Right lobe of liver (tissue), 6 donors: ENCODE results near the gene TRAF3. TPM values are rescaled to one million over a fixed set of nuclear protein-coding genes. Genes with fewer than 3 reads are reported as not detected.
A peak's percentile ranks its signal among the peaks of the same experiment; 100 is the strongest.

Experiments used
- ATAC-seq, 4 donors: fragments of 200-7000 bp; cut with Tn5 transposase; one replicate each; pipeline ENCODE4 v1.9.1; 2020; ENCODE audit warnings: mild to moderate bottlenecking in 4 of 4, moderate library complexity in 4 of 4
- DNase-seq, 3 donors: peaks; one replicate each; pipeline ENCODE4 v3.0.0-alpha.2; 2020
- H3K27ac ChIP-seq, 3 donors: fragments of 200-600 bp; one replicate each; pipeline ENCODE4 v1.8.0; 2022
- H3K27me3 ChIP-seq, 2 donors: fragments of 200-600 bp; one replicate each; pipeline ENCODE4 v1.8.0; 2022
- H3K36me3 ChIP-seq, 4 donors: fragments of 200-600 bp; sonication (generic) in 1 of 4; one replicate each; pipeline versions ENCODE4 v1.5.1 to v1.8.0; 2017 to 2022; ENCODE audit warnings: control low read depth in 1 of 4
- H3K4me1 ChIP-seq, 4 donors: fragments of 200-600 bp; sonication (generic) in 1 of 4; one replicate each; pipeline versions ENCODE4 v1.5.1 to v1.8.0; 2017 to 2022; ENCODE audit warnings: control low read depth in 1 of 4
- H3K4me3 ChIP-seq, 3 donors: fragments of 200-600 bp; one replicate each; pipeline ENCODE4 v1.8.0; 2022
- H3K9me3 ChIP-seq, 4 donors: fragments of 200-600 bp; sonication (generic) in 1 of 4; one replicate each; pipeline versions ENCODE4 v1.5.1 to v1.8.0; 2017 to 2022; ENCODE audit warnings: control low read depth in 1 of 4
- POLR2A ChIP-seq: fragments of 450-650 bp; IDR thresholded peaks from one replicate; pipeline ENCODE4 v1.6.1; 2017; ENCODE audit warnings: antibody characterized with exemption, mild to moderate bottlenecking
- WGBS: methylation state at CpG from one replicate; pipeline ENCODE4 v1.1.6; 2018; ENCODE audit warnings: low coverage, low lambda C conversion rate; ENCODE audit not compliant: insufficient coverage; ENCODE audit errors: missing lambda C conversion rate; 5-methylcytosine and 5-hydroxymethylcytosine counted together
- intact Hi-C, 2 donors: fragments of 100-400 bp; cut with DNase I; formaldehyde crosslinking; loops; one replicate each; pipeline versions ENCODE4 v1.11.2 to v1.14.1; 2022
- total RNA-seq, 6 experiments: library from RNA; depleted of rRNA in 2 of 6; stranded (reverse); fragments of >200 nt in 2 of 6; fragmentation: NEBNext Ultra II Directional in 3 of 6; extraction: Animal tissue kit (Norgen Biotek cat#: 25700) in 3 of 6; gene quantifications; one replicate each; pipeline versions ENCODE4 v1.1.0 to v1.2.4, GENCODE V29; 2016 to 2023
- TF ChIP-seq, protein P1 (sequence below), 4 donors: fragments of 200-600 bp in 3 of 4; fragments of 450-650 bp in 1 of 4; IDR thresholded peaks; one replicate each; pipeline versions ENCODE4 v1.5.1 to v1.8.0; 2016 to 2022; ENCODE audit warnings: antibody characterized with exemption in 4 of 4, mild to moderate bottlenecking in 2 of 4
- donor health status: DM: no; HTN: yes; CAD: no.
- donor health status: DM: no; HTN: no; CAD: no.
- donor health status: DM: no; HTN: no; CAD: no.
- donor health status: DM: no; HTN: yes; CAD: no.
- donor health status: DM: no; HTN: yes; CAD: no.

Gene TRAF3
- total RNA-seq, 6 experiments from 2014 or later = 5.6 to 10.5 (median 8.3) TPM

GRCh38 chr14:102929241-102930137 is 152.2 kb downstream of the TRAF3 start:
- intact Hi-C loops = no loop called here
- DNase-seq (peak in 2 of 3 donors; percentile 21 to 53), ATAC-seq (no peak)
- Histone ChIP-seq H3K36me3 (no peaks in the 10 kb centered on the region), H3K27me3 (no peaks in the 10 kb centered on the region), H3K4me3 (peak overlapping the region in 2 of 3 donors; percentile 19 to 25), H3K9me3 (no peaks in the 10 kb centered on the region), H3K4me1 (peaks cover 0 to 26% (median 6%) of the 10 kb centered on the region in 4 donors), H3K27ac (no peak overlapping the region)
- 17% methylated on average over 23 of the region's 94 CpGs for WGBS
- TF ChIP-seq POLR2A = no peak
- TF ChIP-seq, protein P1, sequence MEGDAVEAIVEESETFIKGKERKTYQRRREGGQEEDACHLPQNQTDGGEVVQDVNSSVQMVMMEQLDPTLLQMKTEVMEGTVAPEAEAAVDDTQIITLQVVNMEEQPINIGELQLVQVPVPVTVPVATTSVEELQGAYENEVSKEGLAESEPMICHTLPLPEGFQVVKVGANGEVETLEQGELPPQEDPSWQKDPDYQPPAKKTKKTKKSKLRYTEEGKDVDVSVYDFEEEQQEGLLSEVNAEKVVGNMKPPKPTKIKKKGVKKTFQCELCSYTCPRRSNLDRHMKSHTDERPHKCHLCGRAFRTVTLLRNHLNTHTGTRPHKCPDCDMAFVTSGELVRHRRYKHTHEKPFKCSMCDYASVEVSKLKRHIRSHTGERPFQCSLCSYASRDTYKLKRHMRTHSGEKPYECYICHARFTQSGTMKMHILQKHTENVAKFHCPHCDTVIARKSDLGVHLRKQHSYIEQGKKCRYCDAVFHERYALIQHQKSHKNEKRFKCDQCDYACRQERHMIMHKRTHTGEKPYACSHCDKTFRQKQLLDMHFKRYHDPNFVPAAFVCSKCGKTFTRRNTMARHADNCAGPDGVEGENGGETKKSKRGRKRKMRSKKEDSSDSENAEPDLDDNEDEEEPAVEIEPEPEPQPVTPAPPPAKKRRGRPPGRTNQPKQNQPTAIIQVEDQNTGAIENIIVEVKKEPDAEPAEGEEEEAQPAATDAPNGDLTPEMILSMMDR (IDR thresholded peaks at IDR 0.05) = no peak

DNA sequence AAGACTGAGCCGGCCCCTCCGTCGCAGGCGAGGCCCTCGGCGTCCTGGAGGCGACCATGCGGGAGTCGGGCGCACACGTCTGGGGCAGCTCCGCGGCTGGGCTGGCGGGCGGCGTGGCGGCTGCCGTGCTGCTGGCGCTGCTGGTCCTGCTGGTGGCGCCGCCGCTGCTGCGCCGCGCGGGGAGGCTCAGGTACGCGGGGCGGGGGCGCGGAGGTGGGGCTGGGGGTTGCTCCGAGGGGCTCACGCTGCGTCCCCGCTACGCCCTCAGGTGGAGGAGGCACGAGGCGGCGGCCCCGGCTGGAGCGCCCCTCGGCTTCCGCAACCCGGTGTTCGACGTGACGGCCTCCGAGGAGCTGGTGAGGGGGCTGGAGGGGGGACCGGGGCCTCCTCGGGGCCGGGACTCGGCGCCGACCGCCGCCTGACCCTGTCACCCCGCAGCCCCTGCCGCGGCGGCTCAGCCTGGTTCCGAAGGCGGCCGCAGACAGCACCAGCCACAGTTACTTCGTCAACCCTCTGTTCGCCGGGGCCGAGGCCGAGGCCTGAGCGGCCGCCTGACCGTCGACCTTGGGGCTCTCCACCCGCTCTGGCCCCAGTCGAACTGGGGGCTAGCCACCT is 153.0 kb downstream of the TRAF3 start:
- Histone ChIP-seq H3K27ac (no peak overlapping the region), H3K4me3 (no peak overlapping the region), H3K27me3 (no peaks in the 10 kb centered on the region), H3K4me1 (peaks cover 0 to 26% (median 6%) of the 10 kb centered on the region in 4 donors), H3K36me3 (no peaks in the 10 kb centered on the region), H3K9me3 (no peaks in the 10 kb centered on the region)
- no peak for ATAC-seq
- TF ChIP-seq, protein P1 (IDR thresholded peaks at IDR 0.05) = no peak
- no peak for TF ChIP-seq POLR2A
- intact Hi-C loops = no loop called here
- peak in 2 of 3 donors; percentile 19 to 44 for DNase-seq
- WGBS = 23% methylated on average over 4 of the region's 74 CpGs

DNA sequence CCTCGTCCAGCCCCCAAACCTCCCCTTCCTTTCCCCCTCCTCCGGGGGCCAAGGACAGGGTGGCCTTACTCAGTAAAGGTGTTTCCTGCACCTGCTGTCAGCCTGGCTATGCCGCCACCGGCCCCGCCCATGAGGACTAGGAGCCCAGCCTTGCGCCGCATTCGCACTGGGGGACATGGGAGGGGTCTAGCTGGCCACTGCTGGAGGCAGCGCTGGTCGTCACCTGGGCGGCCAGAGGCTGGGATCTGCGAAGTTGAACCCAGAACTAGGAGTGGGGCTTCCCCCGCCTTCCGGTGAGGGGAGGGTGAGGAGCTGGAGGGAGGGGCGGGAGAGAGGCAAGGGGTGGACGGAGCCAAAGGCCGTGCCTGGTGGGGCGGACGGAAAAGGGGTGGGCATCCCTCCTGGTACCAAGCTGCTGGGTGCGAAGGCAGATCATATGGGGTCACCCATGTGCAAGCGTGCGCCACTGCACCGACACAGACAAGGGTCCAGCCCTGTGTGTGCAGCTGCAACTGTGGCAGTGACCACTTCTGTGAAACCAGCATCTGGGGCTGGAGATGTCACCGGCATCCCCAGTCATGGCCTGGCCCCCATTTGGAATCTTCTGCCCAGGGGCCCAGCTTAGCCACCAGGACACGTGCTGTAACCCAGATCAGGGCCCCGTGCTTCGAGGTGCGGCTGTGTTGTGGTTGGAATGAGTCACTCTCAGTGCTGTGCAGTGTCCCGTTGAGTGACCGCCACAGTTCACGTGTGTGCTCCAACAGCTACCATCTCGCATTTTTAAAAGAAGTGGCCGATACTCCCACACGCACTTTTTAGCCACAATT is 153.7 kb downstream of the TRAF3 start:
- H3K4me1 ChIP-seq = peaks cover 0 to 26% (median 6%) of the 10 kb centered on the region in 4 donors
- no peaks in the 10 kb centered on the region for H3K36me3 ChIP-seq
- H3K9me3 ChIP-seq = no peaks in the 10 kb centered on the region
- DNase-seq = peak in 2 of 3 donors; percentile 25 to 56
- intact Hi-C loops = no loop called here
- no peak overlapping the region for H3K4me3 ChIP-seq
- no peaks in the 10 kb centered on the region for H3K27me3 ChIP-seq
- no peak for TF ChIP-seq POLR2A
- TF ChIP-seq, protein P1 (IDR thresholded peaks at IDR 0.05) = no peak
- ATAC-seq = no peak
- H3K27ac ChIP-seq = no peak overlapping the region
- WGBS = 76% methylated on average over 19 of the region's 34 CpGs

GRCh38 chr14:102931580-102932285 is 154.5 kb downstream of the TRAF3 start:
- Histone ChIP-seq H3K27ac (no peak overlapping the region), H3K9me3 (no peaks in the 10 kb centered on the region)

More at GRCh38 chr14:102931580-102932285, 154.5 kb downstream of the TRAF3 start:
- Histone ChIP-seq H3K36me3 (no peaks in the 10 kb centered on the region), H3K4me1 (peaks cover 0 to 26% (median 6%) of the 10 kb centered on the region in 4 donors), H3K27me3 (no peaks in the 10 kb centered on the region), H3K4me3 (no peak overlapping the region)
- DNase-seq (peak in 2 of 3 donors; percentile 16 to 55), ATAC-seq (no peak)
- no peak for TF ChIP-seq POLR2A
- TF ChIP-seq, protein P1 (IDR thresholded peaks at IDR 0.05) = no peak
- intact Hi-C loops = no loop called here
- 71% methylated on average over 1 of the region's 12 CpGs for WGBS
